T-cell (primary cell): ENCODE data around the gene XAF1. TPM values are rescaled to one million over a fixed set of nuclear protein-coding genes. Genes with fewer than 3 reads are reported as not detected.
A peak's percentile ranks its signal among the peaks of the same experiment; 100 is the strongest.
"Not testable (repeated sequence)": the region's sequence is repeated elsewhere in the genome, so short reads cannot be mapped to it uniquely, and the experiment has no call there.

Experiments
- ATAC-seq, 4 experiments: fragments of 200-7000 bp in 3 of 4; fragments of 150-1000 bp in 1 of 4; cut with Tn5 transposase; replicated peaks in 1 of 4; 1 replicate in 3 of 4; 2 replicates in 1 of 4; pipeline ENCODE4 v1.10.0; 2021; ENCODE audit warnings: moderate library complexity in 3 of 4, mild to moderate bottlenecking in 2 of 4, moderate number of reproducible peaks in 1 of 4
- CTCF ChIA-PET, 2 donors: fragments of 300-600 bp; sonication (Branson Sonifier 250); formaldehyde crosslinking; loops; one replicate each; lab custom pipeline; 2022; ENCODE audit warnings: antibody characterized with exemption in 2 of 2; lab: Charles Lee
- POLR2A ChIA-PET, 2 donors: fragments of 300-600 bp; sonication (Branson Sonifier 250); formaldehyde crosslinking; loops; one replicate each; lab custom pipeline; 2022; ENCODE audit warnings: antibody characterized with exemption in 2 of 2; lab: Charles Lee
- DNase-seq, 35 experiments: peaks; one replicate each; pipeline versions ENCODE4 v3.0.0 to v3.0.0-alpha.2; 2013 to 2023
- H3K27ac ChIP-seq: one replicate; pipeline ENCODE4 v1.5.1; 2013; ENCODE audit warnings: low read length
- H3K27me3 ChIP-seq, 2 experiments: replicated peaks in 1 of 2; 1 replicate in 1 of 2; 2 replicates in 1 of 2; pipeline versions ENCODE4 v1.6.1 to v1.7.0; 2013; ENCODE audit warnings: low read length in 1 of 2, mixed read lengths in 1 of 2; ENCODE audit not compliant: control insufficient read depth in 2 of 2, insufficient read depth in 2 of 2; ENCODE audit errors: extremely low read depth in 1 of 2
- H3K36me3 ChIP-seq, 2 donors: 1 replicate in 1 of 2; 2 replicates in 1 of 2; pipeline versions ENCODE4 v1.6.1 to v1.7.0; 2013; ENCODE audit warnings: low read length in 1 of 2; ENCODE audit not compliant: control insufficient read depth in 2 of 2, insufficient read depth in 1 of 2; ENCODE audit errors: extremely low read depth in 1 of 2
- H3K4me1 ChIP-seq, 2 experiments: 1 replicate in 1 of 2; 2 replicates in 1 of 2; pipeline versions ENCODE4 v1.6.1 to v1.7.0; 2013; ENCODE audit warnings: low read length in 2 of 2, mixed read lengths in 1 of 2; ENCODE audit not compliant: insufficient read depth in 2 of 2, control insufficient read depth in 1 of 2; ENCODE audit errors: extremely low read depth in 1 of 2
- H3K4me3 ChIP-seq, 2 donors: 1 replicate in 1 of 2; 2 replicates in 1 of 2; pipeline versions ENCODE4 v1.5.1 to v1.7.0; 2013; ENCODE audit warnings: mild to moderate bottlenecking in 2 of 2, low read length in 1 of 2, moderate library complexity in 1 of 2; ENCODE audit not compliant: control insufficient read depth in 1 of 2; ENCODE audit errors: extremely low read depth in 1 of 2
- H3K9me3 ChIP-seq: 2 replicates; pipeline ENCODE4 v1.7.0; 2013
- H3K27ac Mint-ChIP-seq, 2 donors: one replicate each; pipeline ENCODE4 v1.8.0; 2020 to 2021; ENCODE audit warnings: mild to moderate bottlenecking in 2 of 2, mixed read lengths in 2 of 2
- H3K27me3 Mint-ChIP-seq, 2 donors: one replicate each; pipeline ENCODE4 v1.8.0; 2021 to 2022; ENCODE audit warnings: mixed read lengths in 2 of 2
- H3K36me3 Mint-ChIP-seq: one replicate; pipeline ENCODE4 v1.8.0; 2021; ENCODE audit warnings: mixed read lengths
- H3K4me1 Mint-ChIP-seq, 3 donors: one replicate each; pipeline ENCODE4 v1.8.0; 2020 to 2022; ENCODE audit warnings: mixed read lengths in 3 of 3, mild to moderate bottlenecking in 1 of 3
- H3K4me3 Mint-ChIP-seq, 3 donors: one replicate each; pipeline ENCODE4 v1.8.0; 2020 to 2022; ENCODE audit warnings: mild to moderate bottlenecking in 3 of 3, mixed read lengths in 3 of 3, moderate library complexity in 3 of 3
- H3K9me3 Mint-ChIP-seq, 3 donors: one replicate each; pipeline ENCODE4 v1.8.0; 2020 to 2022; ENCODE audit warnings: mixed read lengths in 3 of 3
- WGBS: methylation state at CpG from one replicate; pipeline ENCODE4 v1.1.5; 2013; ENCODE audit warnings: missing lambda C conversion rate; ENCODE audit not compliant: insufficient coverage; 5-methylcytosine and 5-hydroxymethylcytosine counted together
- total RNA-seq, 35 experiments: library from RNA in 6 of 35; stranded (reverse) in 6 of 35; fragments of 120-200 nt in 1 of 35; gene quantifications; one replicate each; pipeline versions ENCODE4 v1.2.1 to v1.2.4 and lab custom pipeline; 2013 to 2026

The XAF1 gene
- total RNA-seq, 5 donors from 2014 or later (not counting 1 experiment from before 2014, with no cell fraction given), result 38.2 to 114 (median 72.5) TPM

DNA sequence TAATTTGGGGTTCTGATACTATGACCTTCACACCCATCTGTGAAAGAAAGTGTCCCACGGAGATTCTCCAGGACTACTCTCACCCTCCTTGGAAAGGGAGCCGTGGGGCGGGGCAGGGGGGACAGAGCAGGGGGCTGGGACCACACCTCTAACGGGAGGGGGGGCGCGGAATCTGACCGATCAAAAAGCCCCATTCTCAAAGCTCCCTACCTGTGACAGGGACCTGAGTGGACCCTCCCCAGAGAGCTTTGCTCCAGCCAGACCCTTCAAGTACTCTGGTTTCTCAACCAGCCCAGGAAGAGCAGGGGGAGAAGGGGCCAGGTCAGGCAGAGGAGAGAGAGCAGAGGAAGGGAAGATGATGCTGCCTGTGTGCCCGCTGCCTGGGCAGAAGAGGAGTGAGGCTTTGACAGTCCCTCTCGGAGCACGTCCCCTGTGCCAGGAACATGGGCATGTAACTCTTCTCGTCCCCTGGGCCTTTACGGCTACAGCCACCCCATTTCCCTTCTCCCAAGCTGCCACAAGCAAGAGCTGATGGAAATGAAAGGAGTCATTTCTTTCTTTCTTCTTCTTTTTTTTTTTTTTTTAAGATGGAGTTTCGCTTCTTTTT, 682 bp downstream of the XAF1 start:
- no CpG with 5 or more reads among the region's 13 CpGs for WGBS
- Mint-ChIP-seq H3K4me1 (peaks cover 57 to 64% (median 60%) of the 10 kb centered on the region in 3 donors), H3K36me3 (peaks cover 39% of the 10 kb centered on the region), H3K27ac (peak overlapping the region; percentile 97 to 99), H3K4me3 (peak overlapping the region; percentile 87 to 99 (median 98)), H3K27me3 (no peaks in the 10 kb centered on the region), H3K9me3 (no peaks in the 10 kb centered on the region)
- ChIA-PET POLR2A (no interaction called here), CTCF (interaction anchor here in 1 of 2 donors (0.6 kb wide), 1 partner anchor 31 kb away, joined by 3 read pairs; no protein-coding TSS in a partner anchor)
- ATAC-seq (peak in 2 of 4 experiments; percentile 31 to 32), DNase-seq (peak in 1 of 35 experiments; percentile 22)
- H3K27me3 ChIP-seq, result no peaks in the 10 kb centered on the region
- H3K27ac ChIP-seq, result peak overlapping the region; percentile 75
- no peaks in the 10 kb centered on the region for H3K9me3 ChIP-seq
- peaks cover 7 to 35% of the 10 kb centered on the region in 2 donors for H3K36me3 ChIP-seq
- H3K4me1 ChIP-seq, result peaks cover 6 to 55% of the 10 kb centered on the region in 2 experiments
- peak overlapping the region; percentile 52 to 83 for H3K4me3 ChIP-seq

DNA sequence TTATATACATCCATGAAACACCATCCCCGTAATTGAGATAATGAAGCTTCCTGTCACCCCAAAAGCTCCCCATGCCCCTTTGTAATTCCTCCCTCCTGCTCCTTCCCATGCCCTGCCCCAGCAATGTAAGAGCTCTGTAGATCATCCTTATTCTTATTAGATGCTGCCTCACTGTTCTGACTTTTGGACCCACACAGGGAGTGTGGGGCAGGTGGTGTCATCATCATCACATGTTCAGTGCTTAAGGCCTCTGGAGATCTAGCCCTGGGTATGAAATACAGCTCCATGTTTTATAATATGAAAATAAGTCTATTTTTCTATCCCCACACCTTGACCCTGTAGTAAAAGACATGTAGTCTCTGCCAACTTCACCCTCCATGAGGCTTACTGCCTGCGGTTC, 1.9 kb downstream of the XAF1 start:
- Histone ChIP-seq H3K27me3 (no peaks in the 10 kb centered on the region), H3K9me3 (no peaks in the 10 kb centered on the region), H3K4me3 (no peak overlapping the region), H3K27ac (no peak overlapping the region), H3K36me3 (peaks cover 7 to 47% of the 10 kb centered on the region in 2 donors), H3K4me1 (peaks cover 6 to 55% of the 10 kb centered on the region in 2 experiments)
- POLR2A ChIA-PET, result no interaction called here
- Mint-ChIP-seq H3K4me1 (peaks cover 56 to 59% (median 56%) of the 10 kb centered on the region in 3 donors), H3K36me3 (peaks cover 51% of the 10 kb centered on the region), H3K9me3 (no peaks in the 10 kb centered on the region), H3K4me3 (peak overlapping the region; percentile 62 to 87 (median 79)), H3K27ac (peak overlapping the region; percentile 65 to 79), H3K27me3 (no peaks in the 10 kb centered on the region)
- no peak for ATAC-seq
- CTCF ChIA-PET, result no interaction called here
- no CpG with 5 or more reads among the region's 2 CpGs for WGBS
- no peak for DNase-seq

DNA sequence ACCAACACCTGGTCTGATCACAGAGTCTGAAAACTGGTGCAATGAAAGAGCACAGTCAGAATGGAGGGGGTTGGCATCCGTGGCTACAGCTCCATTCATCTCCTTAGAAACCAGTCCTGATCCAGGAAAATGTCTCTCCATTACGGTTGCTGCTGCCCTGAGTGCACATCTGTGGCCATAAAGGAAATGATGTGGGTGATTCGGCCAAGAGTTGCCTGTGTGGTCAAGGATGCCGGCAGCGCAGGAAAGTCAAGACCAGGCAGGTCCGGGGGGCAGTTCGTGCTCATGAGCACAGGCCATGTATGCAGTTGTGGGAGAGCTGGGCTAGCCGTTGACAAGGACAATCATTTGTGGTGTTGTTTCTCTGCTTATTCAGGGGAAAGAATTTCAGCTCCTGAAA, 5.9 kb downstream of the XAF1 start:
- H3K9me3 ChIP-seq, result peaks cover 6% of the 10 kb centered on the region
- CTCF ChIA-PET, result no interaction called here
- peaks cover 6 to 22% of the 10 kb centered on the region in 2 experiments for H3K4me1 ChIP-seq
- no peaks in the 10 kb centered on the region for H3K27me3 ChIP-seq
- no peak overlapping the region for H3K4me3 ChIP-seq
- Mint-ChIP-seq H3K4me3 (no peak overlapping the region), H3K27ac (peak overlapping the region in 1 of 2 donors; percentile 8), H3K9me3 (peaks cover 13 to 15% (median 14%) of the 10 kb centered on the region in 3 donors), H3K27me3 (no peaks in the 10 kb centered on the region), H3K4me1 (peaks cover 33 to 39% (median 36%) of the 10 kb centered on the region in 3 donors), H3K36me3 (peaks cover 90% of the 10 kb centered on the region)
- WGBS, result 98% methylated on average over 5 of the region's 8 CpGs
- H3K27ac ChIP-seq, result no peak overlapping the region
- H3K36me3 ChIP-seq, result peaks cover 9 to 85% of the 10 kb centered on the region in 2 donors
- DNase-seq, result no peak
- POLR2A ChIA-PET, result no interaction called here
- no peak for ATAC-seq

DNA sequence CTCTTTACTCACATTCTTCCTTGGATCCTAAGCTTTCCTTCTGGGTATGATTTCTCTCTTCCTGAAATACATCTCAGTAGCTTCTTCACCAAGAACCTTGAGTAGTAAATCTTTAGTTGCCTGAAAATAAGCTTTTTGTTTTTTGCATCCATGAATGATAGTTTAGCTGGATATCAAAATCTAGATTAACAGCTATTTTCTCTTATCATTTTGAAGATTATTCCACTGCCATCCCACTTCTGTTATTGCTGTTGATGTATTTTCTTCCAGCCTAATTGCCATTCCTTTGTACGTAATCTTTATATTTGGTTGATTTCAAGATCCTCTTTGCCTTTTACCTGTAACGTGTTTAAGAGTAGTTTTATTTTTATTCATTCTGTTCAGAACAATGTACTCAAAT, 12.6 kb downstream of the XAF1 start:
- H3K4me1 Mint-ChIP-seq, result peaks cover 0 to 12% (median 7%) of the 10 kb centered on the region in 3 donors
- ChIA-PET POLR2A (no interaction called here), CTCF (no interaction called here)
- peaks cover 16 to 95% of the 10 kb centered on the region in 2 donors for H3K36me3 ChIP-seq
- H3K4me3 ChIP-seq, result no peak overlapping the region
- no peak for DNase-seq
- peaks cover 98% of the 10 kb centered on the region for H3K36me3 Mint-ChIP-seq
- no peak overlapping the region for H3K27ac Mint-ChIP-seq
- H3K4me1 ChIP-seq, result no peaks in the 10 kb centered on the region
- no peaks in the 10 kb centered on the region for H3K27me3 Mint-ChIP-seq
- H3K4me3 Mint-ChIP-seq, result no peak overlapping the region
- H3K9me3 ChIP-seq, result peaks cover 34% of the 10 kb centered on the region
- H3K27me3 ChIP-seq, result no peaks in the 10 kb centered on the region
- no peak for ATAC-seq
- H3K9me3 Mint-ChIP-seq, result peaks cover 34 to 60% (median 38%) of the 10 kb centered on the region in 3 donors
- WGBS, result no CpG with 5 or more reads among the region's 2 CpGs
- no peak overlapping the region for H3K27ac ChIP-seq

DNA sequence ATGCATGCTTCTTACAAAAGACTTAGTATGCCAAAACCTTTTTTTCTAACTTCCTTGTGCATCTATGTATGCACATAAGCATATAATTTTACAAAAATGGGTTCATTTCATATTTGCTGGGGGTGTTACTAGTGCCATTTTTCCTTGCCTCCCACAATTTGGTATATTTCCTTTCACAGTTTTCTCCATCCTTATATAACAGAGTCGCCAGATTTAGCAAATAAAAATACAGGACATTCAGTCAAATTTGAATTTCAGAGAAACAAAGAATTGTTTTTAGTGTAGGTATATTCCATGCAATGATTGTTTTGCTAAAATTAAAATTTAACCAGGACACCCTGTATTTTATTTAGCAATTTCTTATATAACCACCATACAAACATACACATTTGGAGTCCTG, 16.2 kb downstream of the XAF1 start:
- H3K9me3 Mint-ChIP-seq, result peaks cover 29 to 60% (median 39%) of the 10 kb centered on the region in 3 donors
- H3K9me3 ChIP-seq, result peaks cover 26% of the 10 kb centered on the region
- ATAC-seq, result no peak

DNA sequence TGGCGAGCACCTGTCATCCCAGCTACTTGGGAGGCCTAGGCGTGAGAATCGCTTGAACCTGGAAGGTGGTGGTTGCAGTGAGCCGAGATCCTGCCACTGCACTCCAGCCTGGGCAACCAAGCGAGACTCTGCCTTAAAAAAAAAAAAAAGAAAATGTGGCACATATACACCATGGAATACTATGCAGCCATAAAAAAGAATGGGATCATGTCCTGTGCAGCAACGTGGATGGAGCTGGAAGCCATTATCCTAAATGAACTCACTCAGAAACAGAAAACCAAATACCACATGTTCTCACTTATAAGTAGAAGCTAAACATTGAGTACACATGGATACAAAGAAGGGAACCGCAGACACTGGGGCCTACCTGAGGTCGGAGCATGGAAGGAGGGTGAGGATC, 19.1 kb downstream of the XAF1 start:
- ATAC-seq, H3K4me3 Mint-ChIP-seq, H3K4me1 ChIP-seq, H3K27ac ChIP-seq, H3K27ac Mint-ChIP-seq, POLR2A ChIA-PET, H3K4me1 Mint-ChIP-seq, DNase-seq: not testable (repeated sequence)
- H3K9me3 ChIP-seq, result peaks cover 11% of the 10 kb centered on the region
- peaks cover 0 to 22% of the 10 kb centered on the region in 2 experiments for H3K27me3 ChIP-seq
- H3K4me3 ChIP-seq, result peak overlapping the region in 1 of 2 donors; percentile 21
- H3K36me3 ChIP-seq, result peaks cover 5 to 37% of the 10 kb centered on the region in 2 donors
- Mint-ChIP-seq H3K27me3 (peaks cover 17 to 25% of the 10 kb centered on the region in 2 donors), H3K9me3 (peaks cover 23 to 51% (median 30%) of the 10 kb centered on the region in 3 donors), H3K36me3 (peaks cover 47% of the 10 kb centered on the region)
- CTCF ChIA-PET, result interaction anchor here in 1 of 2 donors (0.6 kb wide), 1 partner anchor 375 kb away, joined by 3 read pairs; no protein-coding TSS in a partner anchor
- 90% methylated on average over 1 of the region's 8 CpGs for WGBS

More for the DNA sequence above, 16.2 kb downstream of the XAF1 start:
- no peak overlapping the region for H3K4me3 Mint-ChIP-seq
- CTCF ChIA-PET, result no interaction called here
- peaks cover 0 to 4% of the 10 kb centered on the region in 2 donors for H3K27me3 Mint-ChIP-seq
- no peak overlapping the region for H3K4me3 ChIP-seq
- WGBS, result no CpG with 5 or more reads among the region's 1 CpG
- H3K4me1 ChIP-seq, result peaks cover 0 to 9% of the 10 kb centered on the region in 2 experiments
- H3K27me3 ChIP-seq, result peaks cover 0 to 15% of the 10 kb centered on the region in 2 experiments
- no peak overlapping the region for H3K27ac Mint-ChIP-seq
- peaks cover 0 to 5% (median 5%) of the 10 kb centered on the region in 3 donors for H3K4me1 Mint-ChIP-seq
- no peak for DNase-seq
- peaks cover 75% of the 10 kb centered on the region for H3K36me3 Mint-ChIP-seq
- H3K27ac ChIP-seq, result no peak overlapping the region
- POLR2A ChIA-PET, result no interaction called here
- H3K36me3 ChIP-seq, result peaks cover 14 to 63% of the 10 kb centered on the region in 2 donors
